Neural cell (in vitro differentiated cells): ENCODE data around the gene ANAPC15.

Experiments
- CTCF ChIP-seq: fragments of 450-650 bp; IDR thresholded peaks from 2 replicates; pipeline ENCODE4 v1.5.1; 2014; ENCODE audit warnings: antibody characterized with exemption, mild to moderate bottlenecking, moderate library complexity; ENCODE audit not compliant: poor library complexity, severe bottlenecking
- EP300 ChIP-seq: fragments of 450-650 bp; conservative IDR thresholded peaks from 2 replicates; pipeline ENCODE4 v1.6.1; 2014; ENCODE audit warnings: antibody characterized with exemption, mild to moderate bottlenecking, moderate library complexity; ENCODE audit not compliant: poor library complexity, severe bottlenecking
- EZH2 ChIP-seq: fragments of 200-600, 300-800 bp; shearing (Covaris generic), sonication (generic); IDR thresholded peaks from 2 replicates; pipeline ENCODE4 v1.6.1; 2014; ENCODE audit warnings: antibody characterized with exemption, low read length, borderline replicate concordance, mild to moderate bottlenecking; ENCODE audit not compliant: insufficient read depth, poor library complexity, severe bottlenecking
- MXI1 ChIP-seq: fragments of 450-650 bp; conservative IDR thresholded peaks from 2 replicates; pipeline ENCODE4 v1.6.1; 2014; ENCODE audit warnings: antibody characterized with exemption, mild to moderate bottlenecking; ENCODE audit not compliant: poor library complexity, severe bottlenecking
- POLR2AphosphoS5 ChIP-seq: IDR thresholded peaks from 2 replicates; pipeline ENCODE4 v1.6.1; 2012
- RAD21 ChIP-seq: fragments of 450-650 bp; conservative IDR thresholded peaks from 2 replicates; pipeline ENCODE4 v1.6.1; 2014; ENCODE audit warnings: antibody characterized with exemption, mild to moderate bottlenecking, moderate library complexity
- REST ChIP-seq: IDR thresholded peaks from 2 replicates; pipeline ENCODE4 v1.6.1; 2012; ENCODE audit warnings: borderline replicate concordance

- peak; percentile 66 for TF ChIP-seq CTCF
- TF ChIP-seq RAD21: no peak
- peak; percentile 69 for TF ChIP-seq MXI1
- TF ChIP-seq POLR2AphosphoS5: peak; percentile 85
- no peak for TF ChIP-seq EZH2
- no peak for TF ChIP-seq EP300
- TF ChIP-seq REST: peak; percentile 49
These were observed 9.3 kb downstream of the ANAPC15 start, which contains the start of gene LAMTOR1 for GRCh38 chr11:72102946-72103753.
